ENCODE results near the gene CRHR1.

- no peak for TF ChIP-seq EZH2phosphoT487 (IDR thresholded peaks at IDR 0.05; ENCODE audit: low read depth)
- TF ChIP-seq, protein P1, sequence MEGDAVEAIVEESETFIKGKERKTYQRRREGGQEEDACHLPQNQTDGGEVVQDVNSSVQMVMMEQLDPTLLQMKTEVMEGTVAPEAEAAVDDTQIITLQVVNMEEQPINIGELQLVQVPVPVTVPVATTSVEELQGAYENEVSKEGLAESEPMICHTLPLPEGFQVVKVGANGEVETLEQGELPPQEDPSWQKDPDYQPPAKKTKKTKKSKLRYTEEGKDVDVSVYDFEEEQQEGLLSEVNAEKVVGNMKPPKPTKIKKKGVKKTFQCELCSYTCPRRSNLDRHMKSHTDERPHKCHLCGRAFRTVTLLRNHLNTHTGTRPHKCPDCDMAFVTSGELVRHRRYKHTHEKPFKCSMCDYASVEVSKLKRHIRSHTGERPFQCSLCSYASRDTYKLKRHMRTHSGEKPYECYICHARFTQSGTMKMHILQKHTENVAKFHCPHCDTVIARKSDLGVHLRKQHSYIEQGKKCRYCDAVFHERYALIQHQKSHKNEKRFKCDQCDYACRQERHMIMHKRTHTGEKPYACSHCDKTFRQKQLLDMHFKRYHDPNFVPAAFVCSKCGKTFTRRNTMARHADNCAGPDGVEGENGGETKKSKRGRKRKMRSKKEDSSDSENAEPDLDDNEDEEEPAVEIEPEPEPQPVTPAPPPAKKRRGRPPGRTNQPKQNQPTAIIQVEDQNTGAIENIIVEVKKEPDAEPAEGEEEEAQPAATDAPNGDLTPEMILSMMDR (IDR thresholded peaks at IDR 0.05; ENCODE audit: low read depth, low read length) = no peak
These were observed 20.9 kb upstream of the CRHR1 start for GRCh38 chr17:45763182-45763581.

Measured in OCI-LY3 (cell line).